ENCODE data around the gene ACTL6B.

GRCh38 chr7:100603726-100604027, 52.6 kb downstream of the ACTL6B start:
- TF ChIP-seq POLR2AphosphoS5 (IDR thresholded peaks at IDR 0.05) = no peak
- TF ChIP-seq POLR2A (IDR thresholded peaks at IDR 0.05) = no peak
